HG03135 (cell line): ENCODE measurements around the gene PKHD1.
"Not testable (repeated sequence)": the region's sequence is repeated elsewhere in the genome, so short reads cannot be mapped to it uniquely, and the experiment has no call there.

Experiments
- ATAC-seq: cut with Tn5 transposase; IDR thresholded peaks from one replicate; pipeline ENCODE4 v1.9.1; 2021; ENCODE audit warnings: mild to moderate bottlenecking, moderate library complexity; ENCODE audit not compliant: unreplicated experiment

Gene PKHD1

GRCh38 chr6:51865176-51865575, 222.2 kb downstream of the PKHD1 start:
- ATAC-seq = no peak

DNA sequence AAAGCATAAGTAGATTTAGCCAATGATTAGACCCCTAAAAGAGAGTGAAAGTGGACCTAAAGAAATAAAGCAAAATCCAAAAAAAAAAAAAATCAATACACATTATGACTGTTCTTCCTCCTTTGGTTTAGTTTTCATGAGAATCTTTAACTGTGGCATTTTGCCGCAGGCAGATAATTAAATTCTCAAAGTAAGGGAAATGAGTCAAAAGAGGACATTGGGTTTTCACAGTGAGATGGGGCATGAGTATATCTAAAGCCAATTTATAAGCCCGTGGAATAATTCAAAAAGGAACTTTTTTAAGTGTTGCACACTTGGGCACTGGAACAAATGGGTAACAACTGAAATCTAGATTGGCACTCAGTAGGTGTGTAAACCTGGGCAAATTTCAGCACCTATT, 230.3 kb downstream of the PKHD1 start:
- ATAC-seq = no peak

DNA sequence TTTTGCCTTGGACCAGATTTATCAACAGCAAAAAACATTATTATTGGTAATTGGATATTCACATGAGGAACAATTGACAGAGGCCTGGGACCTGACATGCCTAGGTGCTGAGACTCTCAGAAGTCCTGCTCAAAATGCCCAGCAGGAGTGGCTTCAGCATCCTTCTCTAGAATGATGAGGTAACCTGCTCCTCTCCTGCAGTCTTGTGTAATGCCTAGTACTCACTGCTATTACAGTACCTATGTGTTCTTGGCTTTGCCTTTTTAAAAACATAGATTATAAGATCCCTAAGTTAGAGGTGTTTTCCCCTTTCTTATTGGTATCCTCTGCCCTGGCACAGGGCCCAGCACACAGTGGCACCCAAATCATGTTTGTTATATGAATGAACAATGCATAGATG, 230.9 kb downstream of the PKHD1 start:
- no peak for ATAC-seq

DNA sequence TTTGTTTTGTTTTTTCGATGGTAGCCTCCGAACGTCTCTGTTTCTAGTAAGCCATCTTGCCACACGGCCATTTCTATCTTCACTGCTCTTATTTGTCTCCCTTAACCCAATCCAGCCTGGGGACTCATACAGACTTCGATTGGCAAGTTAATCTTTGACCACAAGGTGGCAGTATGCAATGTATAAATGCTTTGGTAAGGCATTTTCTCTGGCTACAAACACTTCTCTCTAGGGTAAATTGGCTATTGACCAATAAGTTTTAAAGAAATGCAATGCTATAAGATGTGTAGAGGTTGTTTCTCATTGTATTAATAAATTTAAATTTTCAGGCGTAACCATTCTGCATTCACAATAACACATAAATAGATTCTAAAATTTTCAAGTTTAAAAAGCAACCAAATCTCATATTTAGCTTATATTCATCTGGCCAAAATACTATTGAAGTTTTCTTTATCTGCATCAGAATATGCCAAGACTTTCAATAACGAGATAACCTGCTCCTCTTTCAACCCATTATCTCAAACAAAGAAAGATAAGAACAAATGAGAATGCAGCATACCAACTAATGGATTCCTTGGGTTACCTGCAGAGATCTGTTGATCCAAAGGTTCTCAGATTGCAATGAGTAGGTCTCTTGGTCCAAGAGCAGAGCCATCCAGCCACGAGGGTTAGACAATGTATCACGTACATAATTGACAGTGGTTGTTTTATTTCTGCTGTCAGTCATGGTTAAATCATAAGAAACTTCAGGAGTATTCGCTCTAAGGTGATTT, 231.9 kb downstream of the PKHD1 start:
- ATAC-seq = no peak

DNA sequence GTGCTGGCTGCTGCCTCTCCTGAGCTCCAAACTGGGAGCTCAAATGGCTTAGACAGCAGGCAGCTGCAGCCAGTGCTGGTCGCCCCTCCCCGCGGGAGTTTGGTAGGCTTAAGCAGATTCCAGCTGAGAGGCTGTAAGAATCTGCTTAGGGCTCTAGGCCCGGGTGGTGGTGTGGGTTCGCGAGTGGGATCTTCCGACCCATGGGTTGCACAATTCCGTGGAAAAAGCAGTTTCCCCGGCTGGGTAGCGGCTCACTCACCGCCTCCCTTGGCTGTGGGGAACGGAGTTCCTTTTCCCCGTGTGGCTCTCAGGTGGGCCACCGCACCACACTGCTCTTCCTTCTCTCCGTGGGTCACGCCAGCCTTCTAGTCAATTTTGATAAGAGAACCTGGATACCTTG, 232.5 kb downstream of the PKHD1 start:
- ATAC-seq = no peak

- no peak for ATAC-seq
These were observed 233.1 kb downstream of the PKHD1 start for GRCh38 chr6:51854347-51854746.

DNA sequence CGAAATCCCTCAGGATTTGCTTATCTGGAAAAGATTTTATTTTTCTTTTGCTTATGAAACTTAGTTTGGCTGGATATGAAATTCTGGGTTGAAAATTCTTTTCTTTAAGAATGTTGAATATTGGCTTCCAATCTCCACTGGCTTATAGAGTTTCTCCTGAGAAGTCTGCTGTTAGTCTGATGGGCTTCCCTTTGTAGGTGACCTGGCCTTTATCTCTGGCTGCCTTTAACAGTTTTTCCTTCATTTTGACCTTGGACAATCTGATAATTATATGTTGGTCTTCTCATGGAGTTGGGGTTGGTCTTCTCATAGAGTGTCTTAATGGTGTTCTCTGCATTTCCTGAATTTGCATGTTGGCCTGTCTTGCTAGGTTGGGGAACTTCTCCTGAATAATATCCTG, 234.3 kb downstream of the PKHD1 start:
- not testable (repeated sequence) for ATAC-seq

- ATAC-seq = no peak
These were observed 240.9 kb downstream of the PKHD1 start for GRCh38 chr6:51846531-51846930.

GRCh38 chr6:51844336-51844735, 243.1 kb downstream of the PKHD1 start:
- ATAC-seq = no peak

GRCh38 chr6:51843456-51844056, 243.9 kb downstream of the PKHD1 start:
- ATAC-seq = no peak

DNA sequence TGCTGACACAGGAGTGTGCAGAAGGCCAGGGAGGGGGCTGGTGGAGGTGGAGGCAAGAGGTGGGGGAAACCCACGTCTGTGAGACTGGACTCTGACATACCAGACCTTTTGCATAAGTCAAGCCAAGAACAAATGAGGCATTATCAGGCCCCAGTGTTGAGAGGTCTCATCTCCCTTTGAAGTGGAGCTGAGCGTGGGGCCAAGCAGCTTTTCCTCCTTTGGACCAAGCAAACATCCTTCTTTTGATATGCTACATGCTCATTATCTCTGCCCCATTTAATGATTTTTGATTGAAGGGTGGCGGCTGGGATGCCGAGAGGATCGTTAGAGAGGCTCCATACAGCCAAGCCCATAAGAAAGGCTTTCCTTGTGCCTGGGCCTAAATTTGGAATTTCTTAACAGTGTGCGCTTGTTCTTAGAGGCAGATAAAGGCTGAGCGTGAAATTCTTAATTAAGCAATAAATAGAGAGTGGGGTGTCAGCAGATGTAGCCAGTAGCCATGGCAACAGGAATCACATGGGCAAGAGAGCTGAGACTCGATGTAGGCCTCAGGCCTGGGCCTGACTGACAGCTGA, 244.5 kb downstream of the PKHD1 start:
- ATAC-seq = no peak

DNA sequence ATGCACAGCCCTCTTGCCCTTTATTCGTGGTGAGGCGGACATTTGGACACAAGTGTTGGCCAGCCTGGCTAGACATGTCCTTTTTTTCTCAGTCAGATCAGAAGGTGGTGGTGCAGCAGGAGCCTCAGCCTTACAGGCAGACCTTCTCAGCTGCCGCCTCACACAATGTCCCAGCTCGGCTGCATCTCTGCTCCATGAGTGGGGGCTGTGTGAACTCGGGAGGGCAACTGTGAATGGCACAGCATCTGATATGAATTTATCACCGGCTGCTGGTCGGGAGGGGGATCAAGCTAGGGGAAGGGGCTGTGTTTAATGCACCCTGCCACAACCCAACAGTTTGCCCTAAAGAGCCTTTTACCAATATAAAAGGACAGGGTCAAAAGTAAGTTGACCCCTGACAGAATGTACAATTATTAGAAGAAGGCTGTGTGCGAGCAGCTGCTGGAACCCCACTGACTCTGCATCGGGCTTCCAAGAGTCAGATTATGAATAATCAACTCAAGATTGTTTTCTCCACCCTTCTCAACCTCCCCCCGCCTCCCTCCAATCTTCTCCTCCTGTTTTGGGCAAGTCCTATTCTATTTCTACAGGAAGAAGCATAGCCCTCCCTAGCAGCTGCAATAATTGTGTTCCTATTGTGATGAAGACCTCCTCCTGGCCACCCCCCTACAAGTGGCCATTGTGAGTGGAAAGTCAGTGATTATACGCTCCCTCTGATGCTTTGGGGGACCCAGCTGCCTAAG, 245.2 kb downstream of the PKHD1 start:
- no peak for ATAC-seq

DNA sequence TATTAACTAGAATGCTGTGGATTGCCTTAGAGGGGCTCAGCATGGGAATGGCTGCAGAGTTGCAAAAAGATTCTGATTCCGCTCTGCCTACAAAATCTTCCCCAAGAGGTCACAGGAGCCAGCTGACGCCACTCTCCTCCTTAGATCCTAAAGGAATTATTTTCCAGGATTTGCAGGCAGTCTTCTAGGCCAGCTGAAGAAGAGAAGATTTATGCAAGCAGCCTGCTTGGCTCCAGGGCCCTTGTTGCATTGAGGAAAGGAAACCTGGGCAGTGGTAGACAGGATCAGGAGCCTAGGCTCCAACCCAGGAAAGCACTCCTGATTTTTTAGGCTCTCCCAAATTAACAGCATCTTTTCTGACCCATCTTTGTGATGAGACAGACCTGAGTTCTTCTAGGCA, 245.8 kb downstream of the PKHD1 start:
- ATAC-seq = no peak

GRCh38 chr6:51839726-51840374, 247.6 kb downstream of the PKHD1 start:
- ATAC-seq = no peak

DNA sequence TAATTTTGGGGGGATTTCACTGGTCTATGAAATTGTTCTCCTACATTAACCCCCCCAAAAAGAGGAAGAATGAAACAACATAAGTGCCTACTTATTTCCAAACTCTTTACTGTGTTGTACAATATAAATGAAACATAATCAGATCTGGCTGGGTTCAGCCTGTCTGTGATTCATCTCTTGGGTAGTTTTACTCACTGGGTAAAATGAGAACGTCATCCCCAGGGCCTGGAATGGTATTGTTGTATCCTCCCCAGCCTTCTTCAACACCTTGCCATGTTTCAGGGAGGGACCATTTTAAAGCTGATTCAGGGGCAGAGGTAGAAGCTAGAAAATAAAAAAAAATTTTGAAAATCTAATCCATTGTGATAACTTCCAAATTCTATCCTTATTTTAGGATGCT, 256.7 kb downstream of the PKHD1 start:
- no peak for ATAC-seq

DNA sequence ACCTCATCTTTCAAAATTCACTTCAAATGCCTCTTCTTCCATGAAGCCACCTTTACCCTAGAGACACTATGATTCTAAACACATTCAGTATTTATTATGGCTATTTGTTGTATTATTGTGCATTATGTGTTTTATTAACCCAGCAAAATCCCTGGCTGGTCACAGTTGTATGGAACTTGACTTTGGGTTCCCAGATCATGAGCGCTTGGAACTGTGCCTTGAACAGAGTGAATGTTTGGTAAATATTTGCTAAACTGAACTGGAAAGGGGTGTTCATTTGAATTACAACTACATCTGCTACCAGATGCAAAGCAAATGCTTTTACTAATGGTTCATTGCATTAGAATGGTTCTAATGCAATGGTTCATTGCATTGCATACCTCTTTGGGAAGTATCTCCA, 259.8 kb downstream of the PKHD1 start:
- ATAC-seq = no peak

GRCh38 chr6:51824940-51825339, 262.5 kb downstream of the PKHD1 start:
- ATAC-seq = no peak

DNA sequence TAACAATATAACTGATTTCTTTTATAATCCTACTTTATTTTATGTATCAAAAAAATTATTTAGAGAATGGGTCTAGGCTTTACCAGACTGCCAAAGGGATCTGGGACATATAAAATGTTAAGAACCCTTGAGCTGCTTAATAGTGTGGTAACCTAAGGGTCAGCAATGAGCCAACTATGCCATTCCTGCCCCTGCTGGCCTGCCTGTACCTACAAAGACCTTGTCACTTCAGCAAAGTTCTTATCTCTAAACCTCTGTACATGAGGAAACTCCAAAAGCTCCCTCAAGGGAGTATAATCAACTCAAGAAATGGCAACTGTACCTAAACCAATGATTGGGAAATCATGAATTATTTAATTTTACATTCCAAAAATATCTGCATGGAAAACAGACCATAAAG, 266.9 kb downstream of the PKHD1 start:
- no peak for ATAC-seq

- ATAC-seq = no peak
These were observed 268.8 kb downstream of the PKHD1 start for GRCh38 chr6:51818520-51819022.

GRCh38 chr6:51817832-51818231, 269.6 kb downstream of the PKHD1 start:
- no peak for ATAC-seq

- ATAC-seq = no peak
These were observed 273.0 kb downstream of the PKHD1 start for GRCh38 chr6:51814418-51814817.
